GM13977 (cell line): ENCODE measurements around the gene SMC2.

Experiments
- DNase-seq: peaks from one replicate; pipeline ENCODE4 v3.0.0; 2012; ENCODE audit warnings: low spot score
- CTCF ChIP-seq: IDR thresholded peaks from 2 replicates; pipeline ENCODE4 v1.5.1; 2012; ENCODE audit warnings: mild to moderate bottlenecking, control low read depth; ENCODE audit not compliant: insufficient read depth; ENCODE audit errors: extremely low read depth, missing control alignments
- in situ Hi-C: fragments of 300-500 bp; cut with MboI; formaldehyde crosslinking; loops from one replicate; pipeline ENCODE4 v1.12.0; 2022; ENCODE audit warnings: low sequenced_read_pairs, low pct_unique_long_range_greater_than_20kb, mixed read lengths, inconsistent platforms; ENCODE audit not compliant: unreplicated experiment

Gene SMC2

GRCh38 chr9:104074876-104075275, 19.2 kb upstream of the SMC2 start:
- in situ Hi-C loops: no loop called here
- DNase-seq: no peak
- TF ChIP-seq CTCF: no peak

GRCh38 chr9:104075801-104076753, 18.0 kb upstream of the SMC2 start:
- in situ Hi-C loops: no loop called here
- TF ChIP-seq CTCF: no peak
- no peak for DNase-seq

GRCh38 chr9:104078596-104078995, 15.5 kb upstream of the SMC2 start:
- in situ Hi-C loops: no loop called here
- no peak for TF ChIP-seq CTCF
- DNase-seq: no peak

GRCh38 chr9:104080983-104081382, 13.1 kb upstream of the SMC2 start:
- no peak for TF ChIP-seq CTCF
- no peak for DNase-seq
- in situ Hi-C loops: no loop called here

GRCh38 chr9:104082168-104082567, 11.9 kb upstream of the SMC2 start:
- no peak for TF ChIP-seq CTCF
- no peak for DNase-seq
- in situ Hi-C loops: no loop called here

GRCh38 chr9:104085525-104085924, 8.6 kb upstream of the SMC2 start:
- no peak for TF ChIP-seq CTCF
- in situ Hi-C loops: no loop called here
- DNase-seq: no peak
